ENCODE measurements around the gene PIGH. TPM values are rescaled to one million over a fixed set of nuclear protein-coding genes. Genes with fewer than 3 reads are reported as not detected.

Gene PIGH
- total and polyA plus RNA-seq, 2 of the 13 experiments (the other 11 are each of a cell fraction or from before 2014, with no cell fraction given) = 30.0 to 43.5 TPM

DNA sequence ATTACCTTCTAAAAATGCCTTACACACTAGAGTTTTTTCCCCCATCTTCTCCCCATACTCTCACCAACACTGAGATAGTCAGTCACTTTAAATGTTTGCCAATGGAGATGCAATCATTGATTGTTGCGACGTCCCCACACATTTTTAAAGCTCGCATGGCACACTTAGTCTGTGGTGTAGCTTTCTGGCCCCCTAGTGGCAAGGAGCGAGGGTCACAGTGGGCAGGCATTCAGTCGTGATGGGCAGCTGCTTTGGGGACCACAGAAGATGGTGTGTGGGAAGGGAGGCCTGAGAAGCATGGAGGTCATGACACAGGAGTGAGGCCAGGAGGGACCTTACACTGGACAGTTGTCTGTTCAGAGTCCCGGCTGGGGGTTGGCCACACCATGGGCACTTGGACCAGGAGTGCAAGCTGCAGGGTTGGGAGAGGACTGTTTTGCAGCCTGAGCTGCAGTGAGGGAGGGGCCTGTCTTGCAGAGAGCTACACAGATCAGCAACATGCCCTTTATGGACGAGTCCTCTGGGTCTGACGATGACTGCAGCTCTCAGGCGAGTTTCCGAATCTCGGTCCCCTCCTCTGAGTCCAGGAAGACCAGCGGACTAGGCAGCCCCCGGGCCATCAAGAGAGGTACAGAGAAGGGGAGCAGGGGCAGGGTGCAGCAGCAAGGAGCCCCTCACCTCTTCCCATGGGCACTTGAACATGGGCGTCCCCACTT is 28.6 kb downstream of the PIGH start (continued):
- 0 out of 4 replicates have a peak, but pooled peaks of 1 of the 2 experiments have one; percentile 34 for TF ChIP-seq HMGXB4 (CRISPR knock-in tag; IDR thresholded peaks at IDR 0.05; ENCODE audit: borderline replicate concordance in 1 of 2, low read depth in 1 of 2)
- peak; percentile 52 for TF ChIP-seq TEAD3 (CRISPR knock-in tag; optimal IDR thresholded peaks at IDR 0.05; ENCODE audit: borderline replicate concordance)
- TF ChIP-seq ZMYM4 (CRISPR knock-in tag; IDR thresholded peaks at IDR 0.05) = 0 out of 2 replicates have a peak, but pooled peaks have one; percentile 43
- TF ChIP-seq RNF2 (conservative IDR thresholded peaks at IDR 0.05; ENCODE audit: low read depth) = no peak
- TF ChIP-seq RAD21 (CRISPR knock-in tag; IDR thresholded peaks at IDR 0.05) = peak; percentile 72
- peak; percentile 37; the same call in 1 of the 2 replicates for TF ChIP-seq KDM2A (CRISPR knock-in tag; IDR thresholded peaks at IDR 0.05; ENCODE audit: borderline replicate concordance, low read depth)
- peak; percentile 93 for TF ChIP-seq CTCF (CRISPR knock-in tag; IDR thresholded peaks at IDR 0.05)
- 0 out of 2 replicates have a peak, but pooled peaks have one; percentile 33 for TF ChIP-seq THAP11 (CRISPR knock-in tag; IDR thresholded peaks at IDR 0.05)
- TF ChIP-seq STAG1 (CRISPR knock-in tag; IDR thresholded peaks at IDR 0.05) = peak; percentile 91
- TF ChIP-seq SMC3 (IDR thresholded peaks at IDR 0.05; ENCODE audit: low read length) = peak; percentile 92
- TF ChIP-seq ZNF720 (CRISPR knock-in tag; IDR thresholded peaks at IDR 0.05) = no peak
- no peak for TF ChIP-seq ZNF563 (CRISPR knock-in tag; IDR thresholded peaks at IDR 0.05)
- no peak for TF ChIP-seq ZBTB39 (CRISPR knock-in tag; IDR thresholded peaks at IDR 0.05)
- TF ChIP-seq CEBPG (CRISPR knock-in tag; IDR thresholded peaks at IDR 0.05) = 0 out of 2 replicates have a peak, but pooled peaks have one; percentile 23
- TF ChIP-seq MEIS2 (CRISPR knock-in tag; IDR thresholded peaks at IDR 0.05) = no peak
- peak; percentile 59 for TF ChIP-seq XRCC5 (optimal IDR thresholded peaks at IDR 0.05; ENCODE audit: low read length)
- no peak for TF ChIP-seq NONO (IDR thresholded peaks at IDR 0.05)
- TF ChIP-seq NONO (CRISPR knock-in tag; conservative IDR thresholded peaks at IDR 0.05) = 0 out of 2 replicates have a peak, but pooled peaks have one; percentile 38
- no peak for TF ChIP-seq AGO2 (optimal IDR thresholded peaks at IDR 0.05; ENCODE audit: low read depth, low read length)

All from HepG2 (cell line).